H9 (cell line): Measurements from ENCODE around the gene TMEM184A. TPM values are rescaled to one million over a fixed set of nuclear protein-coding genes. Genes with fewer than 3 reads are reported as not detected.

Source experiments
- DNase-seq: peaks from one replicate; pipeline ENCODE4 v3.0.0-alpha.2; 2017
- H2AFZ ChIP-seq: one replicate; pipeline ENCODE4 v1.6.1; 2013; ENCODE audit warnings: mild to moderate bottlenecking, low read length, control low read depth, moderate library complexity
- H2AK5ac ChIP-seq: 2 replicates; pipeline ENCODE4 v1.6.1; 2013; ENCODE audit warnings: low read length, control low read depth, mixed read lengths; ENCODE audit not compliant: insufficient read length
- H2BK120ac ChIP-seq: one replicate; pipeline ENCODE4 v1.6.1; 2013; ENCODE audit warnings: low read depth, mild to moderate bottlenecking, low read length, control low read depth, inconsistent platforms; ENCODE audit not compliant: poor library complexity, severe bottlenecking
- H2BK12ac ChIP-seq: 2 replicates; pipeline ENCODE4 v1.6.1; 2013; ENCODE audit warnings: low read length, control low read depth, mixed read lengths, low read depth; ENCODE audit not compliant: insufficient read length
- H2BK15ac ChIP-seq: 2 replicates; pipeline ENCODE4 v1.6.1; 2013; ENCODE audit warnings: low read depth, low read length, control low read depth
- H2BK20ac ChIP-seq: one replicate; pipeline ENCODE4 v1.6.1; 2013; ENCODE audit warnings: low read depth, mild to moderate bottlenecking, low read length, control low read depth, inconsistent platforms; ENCODE audit not compliant: poor library complexity, severe bottlenecking
- H2BK5ac ChIP-seq: 2 replicates; pipeline ENCODE4 v1.6.1; 2013; ENCODE audit warnings: low read length, control low read depth, mixed read lengths; ENCODE audit not compliant: insufficient read length
- H3K14ac ChIP-seq: 2 replicates; pipeline ENCODE4 v1.6.1; 2013; ENCODE audit warnings: low read length, control low read depth; ENCODE audit not compliant: insufficient read depth
- H3K18ac ChIP-seq: 2 replicates; pipeline ENCODE4 v1.6.1; 2013; ENCODE audit warnings: low read depth, mild to moderate bottlenecking, mixed read lengths, low read length, control low read depth; ENCODE audit not compliant: insufficient read length
- H3K23ac ChIP-seq: 2 replicates; pipeline ENCODE4 v1.6.1; 2013; ENCODE audit warnings: low read length, control low read depth, mixed read lengths, low read depth; ENCODE audit not compliant: insufficient read length
- H3K23me2 ChIP-seq: 2 replicates; pipeline ENCODE4 v1.6.1; 2013; ENCODE audit warnings: low read depth, mild to moderate bottlenecking, mixed read lengths, low read length, control low read depth; ENCODE audit not compliant: insufficient read length, poor library complexity, severe bottlenecking
- H3K27ac ChIP-seq: 2 replicates; pipeline ENCODE4 v1.5.1; 2013; ENCODE audit warnings: low read length, control low read depth, mixed read lengths, low read depth; ENCODE audit not compliant: insufficient read length
- H3K27me3 ChIP-seq: 2 replicates; pipeline ENCODE4 v1.6.1; 2013; ENCODE audit warnings: low read length, control low read depth, inconsistent platforms; ENCODE audit not compliant: insufficient read depth
- H3K4ac ChIP-seq: 2 replicates; pipeline ENCODE4 v1.6.1; 2013; ENCODE audit warnings: low read depth, mild to moderate bottlenecking, control low read depth, inconsistent platforms, low read length, moderate library complexity
- H3K4me1 ChIP-seq: 2 replicates; pipeline ENCODE4 v1.6.1; 2013; ENCODE audit warnings: low read length, control low read depth, inconsistent platforms; ENCODE audit not compliant: insufficient read depth
- H3K4me2 ChIP-seq: 2 replicates; pipeline ENCODE4 v1.6.1; 2013; ENCODE audit warnings: low read length, control low read depth, mixed read lengths; ENCODE audit not compliant: insufficient read length, insufficient read depth
- H3K56ac ChIP-seq: 2 replicates; pipeline ENCODE4 v1.6.1; 2013; ENCODE audit warnings: low read depth, mild to moderate bottlenecking, mixed read lengths, low read length, control low read depth; ENCODE audit not compliant: insufficient read length
- H3K79me1 ChIP-seq: 2 replicates; pipeline ENCODE4 v1.6.1; 2013; ENCODE audit warnings: low read depth, mild to moderate bottlenecking, moderate library complexity, low read length, control low read depth, inconsistent platforms; ENCODE audit not compliant: insufficient read depth, poor library complexity, severe bottlenecking
- H3K79me2 ChIP-seq: 2 replicates; pipeline ENCODE4 v1.6.1; 2013; ENCODE audit warnings: low read length, control low read depth, inconsistent platforms; ENCODE audit not compliant: insufficient read depth
- H3K9ac ChIP-seq: 2 replicates; pipeline ENCODE4 v1.6.1; 2013; ENCODE audit warnings: low read length, control low read depth, mixed read lengths; ENCODE audit not compliant: insufficient read length; ENCODE audit errors: extremely low read depth
- H3K9me3 ChIP-seq: one replicate; pipeline ENCODE4 v1.6.1; 2013; ENCODE audit warnings: low read depth, low read length, inconsistent platforms; ENCODE audit not compliant: control insufficient read depth
- H3T11ph ChIP-seq: one replicate; pipeline ENCODE4 v1.6.1; 2013; ENCODE audit warnings: mild to moderate bottlenecking, low read length, control low read depth, inconsistent platforms
- H4K20me1 ChIP-seq: one replicate; pipeline ENCODE4 v1.6.1; 2013; ENCODE audit not compliant: control insufficient read depth, insufficient read length, insufficient read depth
- H4K5ac ChIP-seq: 2 replicates; pipeline ENCODE4 v1.6.1; 2013; ENCODE audit warnings: low read depth, mild to moderate bottlenecking, mixed read lengths, low read length, control low read depth; ENCODE audit not compliant: insufficient read length
- H4K8ac ChIP-seq: replicated peaks from 2 replicates; pipeline ENCODE4 v1.6.1; 2013; ENCODE audit warnings: low read length, control low read depth, mixed read lengths, low read depth; ENCODE audit not compliant: insufficient read length
- H4K91ac ChIP-seq: 2 replicates; pipeline ENCODE4 v1.6.1; 2013; ENCODE audit warnings: low read depth, mild to moderate bottlenecking, moderate library complexity, mixed read lengths, low read length, control low read depth; ENCODE audit not compliant: insufficient read length
- H3K27ac Mint-ChIP-seq, 3 experiments: 2 replicates in 2 of 3; 3 replicates in 1 of 3; pipeline ENCODE4 v1.8.0; 2020 to 2021; ENCODE audit warnings: mixed read lengths in 3 of 3, mild to moderate bottlenecking in 1 of 3, moderate library complexity in 1 of 3
- H3K27me3 Mint-ChIP-seq: 2 replicates; pipeline ENCODE4 v1.8.0; 2021; ENCODE audit warnings: low read depth, mild to moderate bottlenecking, moderate library complexity, mixed read lengths
- H3K36me3 Mint-ChIP-seq, 3 experiments: 2 replicates in 2 of 3; 3 replicates in 1 of 3; pipeline ENCODE4 v1.8.0; 2020 to 2021; ENCODE audit warnings: low read depth in 3 of 3, mixed read lengths in 3 of 3; ENCODE audit not compliant: insufficient read depth in 1 of 3
- H3K4me1 Mint-ChIP-seq, 2 experiments: 2 replicates each; pipeline ENCODE4 v1.8.0; 2020; ENCODE audit warnings: mixed read lengths in 2 of 2
- H3K4me3 Mint-ChIP-seq, 2 experiments: 2 replicates in 1 of 2; 3 replicates in 1 of 2; pipeline ENCODE4 v1.8.0; 2020 to 2021; ENCODE audit warnings: mild to moderate bottlenecking in 2 of 2, mixed read lengths in 2 of 2, moderate library complexity in 1 of 2
- H3K9me3 Mint-ChIP-seq, 2 experiments: 2 replicates in 1 of 2; 3 replicates in 1 of 2; pipeline ENCODE4 v1.8.0; 2020; ENCODE audit warnings: mild to moderate bottlenecking in 2 of 2, mixed read lengths in 2 of 2, moderate library complexity in 1 of 2
- WGBS: extraction: QIAGEN DNeasy Blood & Tissue Kit; methylation state at CpG from one replicate; pipeline ENCODE4 v1.1.7; 2013; ENCODE audit warnings: missing lambda C conversion rate, low lambda C conversion rate, mixed read lengths; ENCODE audit not compliant: insufficient read length; ENCODE audit errors: extremely low coverage; 5-methylcytosine and 5-hydroxymethylcytosine counted together
- total RNA-seq: library from RNA; stranded (reverse); gene quantifications from 2 replicates; pipeline ENCODE4 v1.2.1, GENCODE V29; 2021
- TF ChIP-seq, protein P1 (sequence below): fragments of 200-600 bp; sonication (generic); conservative IDR thresholded peaks from 3 replicates; pipeline ENCODE4 v1.8.0; 2021; ENCODE audit warnings: antibody characterized with exemption, mild to moderate bottlenecking

The TMEM184A gene
- total RNA-seq, 1 experiment from 2014 or later = 1.3 TPM

DNA sequence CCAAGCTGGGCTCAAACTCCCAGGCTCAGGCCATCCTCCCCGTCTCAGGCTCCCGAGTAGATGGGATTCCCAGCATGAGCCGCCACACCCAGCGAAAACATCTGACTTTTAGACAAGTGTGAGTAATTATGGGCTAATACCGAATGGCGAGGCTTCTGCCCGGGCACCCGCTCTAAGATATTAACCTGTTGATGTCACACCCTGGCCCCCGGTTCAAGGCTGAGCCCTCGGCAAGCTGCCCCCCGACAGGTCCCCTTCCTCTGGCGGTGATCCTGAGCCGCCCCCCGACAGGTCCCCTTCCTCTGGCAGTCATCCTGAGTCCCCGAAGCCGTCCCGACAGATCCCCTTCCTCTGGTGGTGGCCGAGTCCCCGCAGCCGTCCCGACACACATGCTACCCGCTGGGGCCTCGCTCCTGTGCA, 8.6 kb upstream of the TMEM184A start:
- Histone ChIP-seq H3K23me2 (no peaks in the 10 kb centered on the region), H2BK15ac (no peak overlapping the region), H3K9me3 (no peaks in the 10 kb centered on the region), H4K91ac (no peak overlapping the region), H3K14ac (no peak overlapping the region), H2AFZ (no peak overlapping the region), H3K56ac (no peak overlapping the region), H2BK5ac (no peak overlapping the region), H3K79me1 (no peaks in the 10 kb centered on the region), H3K79me2 (no peaks in the 10 kb centered on the region), H3K4me2 (no peak overlapping the region), H4K20me1 (no peaks in the 10 kb centered on the region), H3K27ac (no peak overlapping the region), H4K8ac (no peak overlapping the region), H4K5ac (no peak overlapping the region), H3T11ph (no peak overlapping the region), H3K27me3 (no peaks in the 10 kb centered on the region), H2AK5ac (no peak overlapping the region), H2BK12ac (no peak overlapping the region), H3K4ac (no peak overlapping the region), H3K18ac (no peak overlapping the region), H3K23ac (no peak overlapping the region), H3K4me1 (no peaks in the 10 kb centered on the region), H2BK120ac (no peak overlapping the region), H2BK20ac (no peak overlapping the region), H3K9ac (no peak overlapping the region)
- peak overlapping the region in 2 of 3 experiments; percentile 10 to 31; a peak in 1 of 7 replicates for H3K27ac Mint-ChIP-seq
- no peaks in the 10 kb centered on the region for H3K27me3 Mint-ChIP-seq
- peaks cover 8 to 41% (median 34%) of the 10 kb centered on the region in 3 experiments; a peak in 6 of 7 replicates for H3K36me3 Mint-ChIP-seq
- DNase-seq = no peak
- no peaks in the 10 kb centered on the region for H3K9me3 Mint-ChIP-seq
- no peak overlapping the region for H3K4me3 Mint-ChIP-seq
- WGBS = no CpG with 5 or more reads among the region's 23 CpGs
- TF ChIP-seq, protein P1, sequence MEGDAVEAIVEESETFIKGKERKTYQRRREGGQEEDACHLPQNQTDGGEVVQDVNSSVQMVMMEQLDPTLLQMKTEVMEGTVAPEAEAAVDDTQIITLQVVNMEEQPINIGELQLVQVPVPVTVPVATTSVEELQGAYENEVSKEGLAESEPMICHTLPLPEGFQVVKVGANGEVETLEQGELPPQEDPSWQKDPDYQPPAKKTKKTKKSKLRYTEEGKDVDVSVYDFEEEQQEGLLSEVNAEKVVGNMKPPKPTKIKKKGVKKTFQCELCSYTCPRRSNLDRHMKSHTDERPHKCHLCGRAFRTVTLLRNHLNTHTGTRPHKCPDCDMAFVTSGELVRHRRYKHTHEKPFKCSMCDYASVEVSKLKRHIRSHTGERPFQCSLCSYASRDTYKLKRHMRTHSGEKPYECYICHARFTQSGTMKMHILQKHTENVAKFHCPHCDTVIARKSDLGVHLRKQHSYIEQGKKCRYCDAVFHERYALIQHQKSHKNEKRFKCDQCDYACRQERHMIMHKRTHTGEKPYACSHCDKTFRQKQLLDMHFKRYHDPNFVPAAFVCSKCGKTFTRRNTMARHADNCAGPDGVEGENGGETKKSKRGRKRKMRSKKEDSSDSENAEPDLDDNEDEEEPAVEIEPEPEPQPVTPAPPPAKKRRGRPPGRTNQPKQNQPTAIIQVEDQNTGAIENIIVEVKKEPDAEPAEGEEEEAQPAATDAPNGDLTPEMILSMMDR = no peak
- H3K4me1 Mint-ChIP-seq = peaks cover 14 to 19% of the 10 kb centered on the region in 2 experiments
